ENCODE results near the gene SMARCC1. TPM values are rescaled to one million over a fixed set of nuclear protein-coding genes. Genes with fewer than 3 reads are reported as not detected.

The SMARCC1 gene
- total RNA-seq, 1 experiment from 2014 or later, result 249 TPM

- TF ChIP-seq PRDM15 (CRISPR knock-in tag; IDR thresholded peaks at IDR 0.05), result no peak
- TF ChIP-seq ZNF671 (CRISPR knock-in tag; IDR thresholded peaks at IDR 0.05), result no peak
- no peak for TF ChIP-seq ATF1 (CRISPR knock-in tag; IDR thresholded peaks at IDR 0.05)
- no peak for TF ChIP-seq ZNF317 (CRISPR knock-in tag; IDR thresholded peaks at IDR 0.05; ENCODE audit: borderline replicate concordance, low read depth)
- TF ChIP-seq ATF2 (CRISPR knock-in tag; IDR thresholded peaks at IDR 0.05; ENCODE audit: borderline replicate concordance, low read depth), result no peak
- no peak for TF ChIP-seq AFF4 (CRISPR knock-in tag; IDR thresholded peaks at IDR 0.05; ENCODE audit: borderline replicate concordance)
- no peak for TF ChIP-seq ZNF425 (CRISPR knock-in tag; conservative IDR thresholded peaks at IDR 0.05)
- TF ChIP-seq ZSCAN18 (CRISPR knock-in tag; IDR thresholded peaks at IDR 0.05), result no peak
- TF ChIP-seq CREM (CRISPR knock-in tag; IDR thresholded peaks at IDR 0.05), result no peak
- TF ChIP-seq CREB1 (CRISPR knock-in tag; IDR thresholded peaks at IDR 0.05), result no peak
- TF ChIP-seq SMAD3 (CRISPR knock-in tag; IDR thresholded peaks at IDR 0.05; ENCODE audit: borderline replicate concordance), result no peak
Observed at GRCh38 chr3:47636921-47637320, 144.8 kb downstream of the SMARCC1 start (continued).

GRCh38 chr3:47636225-47636624 is 145.5 kb downstream of the SMARCC1 start:
- Mint-ChIP-seq H3K9me3 (no peaks in the 10 kb centered on the region), H3K27me3 (ENCODE audit: low read depth) (no peaks in the 10 kb centered on the region), H3K36me3 (peaks cover 57% of the 10 kb centered on the region), H3K27ac (no peak overlapping the region), H3K4me1 (no peaks in the 10 kb centered on the region), H3K4me3 (no peak overlapping the region)
- ATAC-seq, result no peak
- ChIA-PET CTCF (no interaction called here), POLR2A (no interaction called here)
- no peak for DNase-seq (ENCODE audit: low spot score)
- TF ChIP-seq MAX (CRISPR knock-in tag; IDR thresholded peaks at IDR 0.05) (no peak), ZSCAN18 (CRISPR knock-in tag; IDR thresholded peaks at IDR 0.05) (no peak), ZNF263 (CRISPR knock-in tag; IDR thresholded peaks at IDR 0.05; ENCODE audit: low read depth) (no peak), SOX15 (CRISPR knock-in tag; IDR thresholded peaks at IDR 0.05) (no peak), OVOL2 (CRISPR knock-in tag; IDR thresholded peaks at IDR 0.05; ENCODE audit: borderline replicate concordance) (no peak), NR2C2 (CRISPR knock-in tag; IDR thresholded peaks at IDR 0.05) (no peak), ZNF512 (CRISPR knock-in tag; IDR thresholded peaks at IDR 0.05; ENCODE audit: borderline replicate concordance) (no peak), USF2 (CRISPR knock-in tag; IDR thresholded peaks at IDR 0.05) (no peak), SMAD3 (CRISPR knock-in tag; IDR thresholded peaks at IDR 0.05; ENCODE audit: borderline replicate concordance) (no peak), TP53 (CRISPR knock-in tag; IDR thresholded peaks at IDR 0.05) (no peak)
